Measurements from ENCODE around the gene ZNHIT3.
"Not testable (repeated sequence)": the region's sequence is repeated elsewhere in the genome, so short reads cannot be mapped to it uniquely, and the experiment has no call there.

Gene ZNHIT3

DNA sequence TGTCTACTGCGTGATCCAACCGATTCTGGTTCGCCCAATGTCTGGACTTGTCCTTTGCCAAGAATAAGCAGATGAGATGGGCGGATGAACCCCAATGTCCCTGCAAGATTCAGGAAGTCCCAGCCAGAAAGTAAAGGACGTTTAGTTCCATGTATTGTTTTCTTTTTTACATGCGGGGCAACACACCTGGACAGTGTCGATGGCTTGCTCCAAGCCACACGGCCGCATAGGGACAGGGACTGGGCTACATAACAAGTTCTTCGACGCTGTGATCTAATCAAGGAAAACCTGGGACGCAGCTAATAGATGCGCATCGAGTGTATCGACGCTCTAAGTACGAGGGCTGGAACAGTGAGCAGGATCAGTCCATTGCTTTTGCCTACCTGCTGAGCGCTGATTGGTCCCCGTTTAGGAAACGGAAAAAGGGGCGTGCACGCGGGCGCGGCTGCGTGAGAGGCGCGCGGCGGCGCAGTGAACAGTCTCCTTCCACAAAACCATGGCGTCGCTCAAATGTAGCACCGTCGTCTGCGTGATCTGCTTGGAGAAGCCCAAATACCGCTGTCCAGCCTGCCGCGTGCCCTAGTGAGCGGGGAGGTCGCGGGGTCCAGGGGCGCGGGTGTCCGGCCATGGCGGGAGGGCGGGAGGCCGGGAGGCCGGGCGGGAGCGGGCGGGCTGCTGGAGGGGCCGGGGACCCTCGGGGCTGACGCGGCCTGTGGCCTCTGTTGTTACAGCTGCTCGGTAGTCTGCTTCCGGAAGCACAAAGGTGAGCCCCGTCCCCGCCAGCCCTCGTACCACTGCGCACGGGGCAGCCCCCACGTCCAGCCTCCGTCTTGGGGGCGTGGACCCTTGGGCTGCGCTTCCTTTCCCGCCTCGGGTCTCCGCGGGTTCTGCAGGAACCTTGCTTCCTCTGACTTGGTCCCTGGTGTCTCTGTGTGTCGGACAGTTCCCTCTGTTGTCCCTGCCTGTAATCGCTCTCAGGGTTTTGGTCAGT lies at the start of gene ZNHIT3:
Gene ZNHIT3, plus strand, starts transcription at position 478 of the 991 bp plus-strand sequence. Its CDS starts 19 bp downstream, at position 497.
- DNase-seq: peak; percentile 94

DNA sequence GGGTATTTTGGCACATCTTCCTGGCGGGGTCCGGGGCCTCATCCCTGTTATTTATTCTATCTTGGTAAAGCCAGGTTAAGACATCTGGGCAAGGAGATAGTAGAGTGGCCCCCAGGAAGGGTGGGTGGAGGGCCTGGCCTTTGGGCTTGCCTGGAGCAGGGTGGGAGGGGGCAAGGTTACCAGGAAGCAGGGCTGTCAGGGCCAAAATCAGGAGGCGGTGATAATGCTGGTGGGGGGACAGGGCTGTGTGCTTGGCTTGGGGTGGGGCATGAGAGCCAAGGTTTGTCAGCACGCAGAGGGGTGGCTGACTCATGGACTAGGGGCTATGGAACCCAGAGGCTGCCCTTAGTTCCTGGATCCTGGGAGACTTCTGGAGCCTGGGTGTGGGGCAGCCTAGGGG lies 44.7 kb upstream of the ZNHIT3 start:
- not testable (repeated sequence) for DNase-seq

DNA sequence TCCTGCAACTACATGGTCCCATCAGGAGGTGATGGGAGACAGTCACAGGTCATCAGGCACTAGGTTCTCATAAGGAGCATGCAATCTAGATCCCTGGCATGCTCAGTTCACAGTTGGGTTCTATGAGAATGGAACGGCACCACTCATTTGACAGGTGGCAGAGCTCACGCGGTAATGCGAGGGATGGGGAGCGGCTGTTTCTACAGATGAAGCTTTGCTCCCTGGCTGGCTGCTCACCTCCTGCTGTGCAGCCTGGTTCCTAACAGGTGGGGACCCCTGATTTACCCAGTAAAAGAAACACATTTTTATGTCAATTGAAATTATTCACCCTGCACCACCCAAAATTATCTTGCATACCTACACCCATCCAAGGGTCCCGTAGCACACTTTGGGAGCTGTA lies 42.7 kb upstream of the ZNHIT3 start:
- no peak for DNase-seq

DNA sequence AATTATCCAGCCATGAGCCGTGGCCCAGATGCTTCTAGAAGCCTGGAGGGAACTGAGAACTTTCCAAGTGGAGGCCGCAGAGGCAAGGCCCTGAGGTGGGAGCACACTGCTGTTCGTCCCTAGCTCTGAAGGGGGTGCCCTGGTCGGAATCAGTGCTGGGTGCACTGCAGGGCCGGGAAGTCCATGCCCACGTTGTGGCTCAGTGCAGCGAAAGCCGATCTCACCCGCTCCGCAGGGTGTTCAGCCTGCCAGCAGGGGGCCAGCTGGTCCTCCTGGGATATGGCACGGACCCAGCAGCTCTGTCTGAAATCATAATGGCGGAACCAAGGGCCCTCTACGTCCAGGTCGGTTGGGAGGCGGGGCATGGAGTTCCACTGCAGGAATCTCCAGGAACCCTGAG lies 36.5 kb upstream of the ZNHIT3 start:
- not testable (repeated sequence) for DNase-seq

DNA sequence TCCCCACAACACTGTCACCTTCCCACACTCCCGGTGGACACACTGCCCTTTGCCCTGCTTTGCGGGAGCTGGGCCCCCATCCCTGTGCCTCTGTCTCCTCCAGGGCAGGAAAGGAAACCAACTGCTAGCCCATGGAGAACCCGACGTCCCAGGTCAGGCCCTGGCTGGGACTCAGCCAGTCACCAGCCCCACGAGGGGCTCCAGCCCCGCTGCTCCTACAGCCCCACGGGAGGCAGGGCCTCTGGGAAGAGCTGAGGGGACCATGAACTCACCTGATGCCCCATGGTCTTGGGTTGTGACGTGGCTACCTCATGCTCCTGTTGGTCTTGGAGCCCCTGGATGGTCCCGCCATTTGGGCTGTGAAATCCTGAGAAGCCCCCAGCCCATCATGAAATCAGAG lies 33.6 kb upstream of the ZNHIT3 start:
- not testable (repeated sequence) for DNase-seq

DNA sequence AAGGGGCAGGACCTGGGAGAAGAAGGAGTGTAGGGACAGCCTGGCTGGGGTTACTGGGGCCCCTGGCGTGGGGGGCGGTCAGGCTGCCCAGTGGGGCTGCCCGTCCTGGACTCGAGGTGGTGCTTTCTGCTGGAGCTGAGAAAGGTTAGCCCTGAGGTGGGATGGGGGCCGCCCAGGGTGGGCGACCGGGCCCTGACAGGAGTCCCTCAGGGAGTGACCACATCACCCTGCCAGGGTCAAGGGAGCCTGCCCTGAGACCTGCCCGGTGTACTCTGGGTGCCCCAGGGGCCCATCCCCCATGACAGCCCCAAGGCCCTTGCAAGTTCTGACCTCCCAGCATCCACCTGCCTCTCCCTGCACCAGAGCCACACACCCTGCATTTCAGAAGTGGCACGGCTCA lies 28.8 kb upstream of the ZNHIT3 start:
- DNase-seq: not testable (repeated sequence)

DNA sequence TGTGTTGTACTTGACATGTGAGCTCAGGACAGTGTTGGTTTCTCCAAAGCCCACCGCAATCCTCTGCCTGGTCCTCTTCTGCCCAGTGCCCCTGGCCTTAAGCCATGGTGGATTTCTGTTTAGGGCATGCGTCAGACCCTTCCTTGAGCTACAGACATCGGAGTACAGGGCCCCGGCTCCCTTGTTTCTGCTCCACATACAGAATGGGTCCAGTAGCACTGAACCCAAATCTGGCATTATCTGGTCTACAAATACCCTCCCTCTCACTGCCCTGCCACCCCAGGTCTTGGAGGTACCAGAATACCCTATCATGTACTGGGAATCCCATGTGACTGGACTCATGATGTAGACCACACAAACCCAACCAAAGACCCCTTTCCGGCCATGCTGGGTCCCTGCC lies 27.4 kb upstream of the ZNHIT3 start:
- no peak for DNase-seq

DNA sequence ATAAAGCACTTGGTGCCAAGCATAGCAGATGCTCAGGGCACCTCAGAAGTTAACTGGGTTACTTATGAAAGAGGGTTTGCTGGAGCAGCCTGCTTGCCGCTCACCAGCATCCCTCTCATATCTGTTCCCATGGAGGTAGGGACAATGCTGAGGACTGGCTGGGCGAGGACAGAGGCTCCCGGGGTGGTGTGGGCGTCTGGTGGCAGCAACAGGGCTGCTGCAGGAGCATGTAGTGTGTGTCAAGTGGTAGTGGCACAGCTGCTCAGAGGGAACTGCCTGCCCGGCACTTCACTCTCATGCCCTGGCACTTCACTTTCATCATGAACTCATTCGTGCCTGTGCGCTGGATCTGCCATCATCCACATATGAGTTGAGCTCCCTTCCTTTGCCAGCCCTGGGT lies 26.9 kb upstream of the ZNHIT3 start:
- no peak for DNase-seq

DNA sequence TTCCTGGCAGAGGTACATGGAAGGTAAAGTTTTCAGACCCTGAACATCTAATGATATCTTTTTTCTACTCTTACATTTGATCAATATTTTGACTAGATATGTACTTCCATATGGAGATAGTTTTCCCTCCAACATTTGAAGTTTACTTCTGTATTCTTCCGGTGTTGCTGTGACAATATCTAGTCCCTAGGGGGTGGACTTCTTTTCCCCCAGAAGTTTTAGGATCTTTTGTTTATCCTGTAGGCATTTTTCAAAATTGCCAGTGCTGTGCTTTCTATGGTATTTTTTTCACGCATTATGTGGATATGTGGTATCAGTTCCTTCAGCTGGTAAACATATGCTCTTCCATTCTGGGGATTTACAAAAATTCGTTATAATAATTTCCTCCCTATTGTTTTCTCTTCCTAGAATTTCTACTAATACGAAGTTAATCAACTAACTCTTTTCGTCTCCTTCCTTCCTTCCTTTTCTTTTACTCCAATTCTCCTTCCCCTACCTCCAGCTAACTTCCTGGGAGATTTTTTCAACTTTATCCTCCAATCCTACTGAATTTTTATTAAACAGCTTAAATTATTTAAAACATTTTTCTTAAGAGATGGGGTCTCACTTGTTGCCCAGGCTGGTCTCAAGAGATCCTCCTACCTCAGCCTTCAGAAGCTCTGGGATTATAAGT lies 26.1 kb upstream of the ZNHIT3 start:
- DNase-seq: no peak

DNA sequence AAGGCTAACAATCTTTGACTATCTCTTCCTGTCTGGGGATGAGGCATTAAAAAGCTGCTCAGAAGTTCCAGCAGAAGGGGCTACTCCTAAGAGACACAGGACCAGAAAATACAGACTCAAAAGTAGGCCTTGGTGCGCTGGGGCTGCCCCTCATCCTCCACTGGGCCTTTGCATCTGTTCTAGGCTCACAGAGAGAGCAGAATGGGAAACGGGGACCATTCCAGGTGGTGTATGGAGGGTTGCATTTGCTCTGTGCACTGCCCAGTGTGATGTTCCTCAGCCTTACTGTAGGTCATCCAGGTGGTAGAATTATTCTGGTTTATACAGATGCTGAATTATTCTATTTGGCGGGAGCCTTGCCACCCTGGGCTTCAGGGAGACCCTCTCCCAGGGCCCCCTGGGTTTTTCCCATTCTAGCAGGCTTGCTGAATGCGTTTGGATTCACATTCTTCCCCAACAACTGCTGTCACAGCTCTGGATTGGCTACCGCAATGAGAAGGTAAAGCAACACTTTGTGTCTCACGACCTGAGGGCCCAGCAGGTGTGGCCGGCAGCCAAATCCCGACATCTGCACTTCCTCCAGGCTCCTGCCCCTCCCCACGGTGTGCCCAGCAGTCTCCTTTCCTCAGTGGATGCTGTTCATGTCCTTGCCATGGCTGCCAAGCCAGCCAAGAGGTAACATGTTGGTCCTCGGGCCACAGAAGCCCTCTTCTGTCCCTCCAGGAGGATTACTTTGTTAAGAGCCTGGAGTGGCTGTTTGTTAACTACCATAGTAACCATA lies 25.0 kb upstream of the ZNHIT3 start:
- no peak for DNase-seq

DNA sequence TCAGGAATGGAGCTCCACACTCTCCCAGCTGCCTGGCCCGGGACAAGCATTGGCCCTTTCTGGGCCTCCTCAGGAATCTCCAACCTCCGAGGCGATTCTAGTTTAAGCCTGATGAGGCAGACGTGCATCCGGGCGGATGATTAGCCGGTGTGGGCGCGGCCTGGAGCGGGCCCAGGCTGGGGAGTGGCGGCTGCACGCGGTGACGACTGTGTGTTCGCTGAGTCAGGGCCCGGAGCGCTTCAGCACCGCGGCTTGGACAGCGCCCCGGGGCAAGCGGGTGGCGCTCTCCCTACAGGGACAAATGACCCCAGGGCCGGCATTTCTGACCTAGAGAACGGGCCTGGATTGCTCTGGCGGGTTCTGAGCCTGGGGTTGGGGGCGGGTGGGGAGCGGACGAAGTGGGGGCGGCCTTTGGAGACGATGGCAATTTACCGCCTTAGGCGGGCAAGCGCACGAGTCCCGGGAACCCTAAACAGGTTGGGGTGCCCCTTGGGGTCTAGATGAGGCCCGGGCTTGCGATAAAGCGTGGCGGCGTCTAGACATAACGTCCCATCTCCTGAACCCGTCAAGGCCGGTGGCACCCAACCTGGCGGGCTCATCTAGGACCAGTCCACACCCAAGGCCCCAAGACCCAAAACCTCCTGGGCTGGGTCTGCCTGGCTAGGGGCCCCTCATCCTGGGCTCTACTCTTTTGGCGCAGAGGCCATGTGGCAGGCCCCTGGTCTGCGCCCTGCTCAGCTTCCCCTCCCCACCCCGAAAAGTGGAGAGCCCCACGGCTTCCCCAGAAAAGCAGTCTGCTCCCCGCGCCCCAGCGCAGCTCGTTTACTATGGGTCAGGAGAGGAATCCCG lies 22.3 kb upstream of the ZNHIT3 start:
- DNase-seq: peak; percentile 82

DNA sequence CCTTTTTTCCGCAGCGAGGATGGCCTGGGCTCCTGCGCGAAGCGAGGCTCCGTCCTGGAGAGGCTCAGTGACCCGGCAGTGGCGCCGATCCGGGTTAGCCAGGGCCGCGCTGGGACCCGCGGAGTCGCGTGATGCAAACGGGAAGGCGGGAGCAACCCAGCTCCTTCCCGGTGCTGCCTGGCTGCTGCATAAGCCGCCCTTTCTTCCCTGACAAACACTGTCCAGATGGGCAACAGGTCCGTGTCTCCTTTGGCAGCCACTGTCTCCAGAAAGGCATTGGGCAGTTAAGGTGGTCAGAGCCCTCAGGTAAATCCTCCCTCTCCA lies 21.8 kb upstream of the ZNHIT3 start:
- no peak for DNase-seq

DNA sequence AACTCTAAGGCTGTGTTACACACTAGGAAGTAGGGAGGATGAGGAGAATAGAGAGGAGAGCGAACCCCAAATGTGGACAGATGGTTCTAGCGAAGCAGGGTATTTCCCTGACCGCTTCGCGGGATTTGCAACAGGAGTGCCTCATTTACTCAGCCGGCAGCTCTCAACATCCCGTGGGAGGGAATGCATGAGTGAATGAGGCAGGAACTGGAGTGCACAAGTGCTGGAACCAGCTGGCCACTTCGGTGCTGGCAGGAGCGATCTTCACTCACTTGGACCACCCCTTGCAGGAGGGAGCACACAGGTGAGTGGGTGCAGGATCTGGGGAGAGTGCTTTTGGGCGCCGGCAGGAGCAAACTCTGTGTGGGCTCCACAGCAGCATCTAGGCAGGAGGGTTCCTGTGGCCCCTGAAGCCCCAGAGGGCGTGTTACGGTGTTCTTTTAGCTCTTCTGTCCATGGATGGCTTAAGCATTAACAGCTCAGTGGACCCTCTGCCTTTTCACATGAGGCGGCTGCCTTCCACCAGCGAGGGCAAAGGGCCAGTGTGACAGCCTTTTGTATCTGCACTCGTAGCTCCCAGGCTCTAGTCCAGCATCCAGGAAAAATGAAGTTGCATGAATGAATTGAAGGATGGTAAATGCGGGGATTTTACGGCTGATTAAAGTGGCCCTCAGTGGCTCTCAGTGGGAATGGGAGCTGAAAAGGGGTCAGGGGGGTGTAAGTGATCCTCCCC lies 17.4 kb upstream of the ZNHIT3 start:
- no peak for DNase-seq

DNA sequence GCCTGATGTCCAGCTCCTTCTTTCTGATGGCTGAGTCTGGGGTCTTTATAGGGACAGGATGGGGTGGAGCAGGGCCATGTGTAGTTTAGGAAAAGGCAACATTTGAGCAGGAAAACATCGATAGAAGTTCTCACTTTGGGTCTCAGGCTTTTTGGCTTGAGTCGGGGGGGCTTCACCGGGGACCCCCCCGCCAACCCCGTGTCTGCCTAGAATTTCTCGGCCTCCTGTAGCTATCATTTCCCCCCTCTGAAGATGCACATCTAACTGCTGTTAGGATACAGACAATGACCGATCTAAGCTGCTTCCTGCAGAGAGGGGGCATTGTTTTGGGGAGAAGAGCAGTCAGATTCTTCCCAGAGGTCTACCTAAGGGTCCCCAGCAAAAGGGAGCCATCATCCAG lies 16.7 kb upstream of the ZNHIT3 start:
- DNase-seq: no peak

DNA sequence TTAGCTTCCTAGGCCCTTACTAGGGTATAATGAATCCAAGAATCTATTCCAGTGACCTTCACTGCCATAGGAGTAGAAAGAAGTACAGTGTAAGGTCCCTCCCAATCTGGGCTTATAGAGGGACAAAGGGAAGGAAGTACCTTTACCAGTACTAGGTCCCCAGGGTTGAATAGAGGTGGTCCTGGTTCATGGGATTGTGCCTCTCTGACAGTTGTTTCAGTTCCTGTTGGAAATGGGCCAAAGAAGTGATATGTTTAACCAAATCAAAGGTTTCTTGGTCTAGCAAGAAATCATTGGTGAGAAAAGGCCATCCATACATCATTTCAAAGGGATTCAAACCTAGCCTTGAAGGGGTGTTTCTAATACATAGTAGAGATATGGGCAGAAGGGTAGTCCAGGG lies 16.0 kb upstream of the ZNHIT3 start:
- DNase-seq: no peak

DNA sequence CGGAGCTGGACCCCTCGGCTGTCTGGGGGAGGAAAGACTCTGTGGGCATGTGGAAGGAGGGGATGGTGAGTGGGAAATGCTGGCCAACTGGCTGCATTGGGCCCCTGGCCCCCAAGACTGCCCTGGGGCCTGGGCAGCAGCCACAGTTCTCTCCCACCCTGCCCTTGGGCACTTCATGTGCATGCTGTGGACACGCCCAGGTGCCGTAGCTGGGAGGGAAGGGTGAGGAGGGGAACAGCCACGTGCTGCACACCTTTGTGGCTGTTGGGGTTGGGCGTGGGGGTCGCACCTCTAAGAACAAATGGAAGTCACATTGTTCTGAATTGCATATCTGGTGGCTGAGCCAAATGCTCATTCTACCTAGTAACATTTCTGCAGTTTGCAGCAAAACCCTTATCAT lies 11.9 kb upstream of the ZNHIT3 start:
- DNase-seq: no peak

DNA sequence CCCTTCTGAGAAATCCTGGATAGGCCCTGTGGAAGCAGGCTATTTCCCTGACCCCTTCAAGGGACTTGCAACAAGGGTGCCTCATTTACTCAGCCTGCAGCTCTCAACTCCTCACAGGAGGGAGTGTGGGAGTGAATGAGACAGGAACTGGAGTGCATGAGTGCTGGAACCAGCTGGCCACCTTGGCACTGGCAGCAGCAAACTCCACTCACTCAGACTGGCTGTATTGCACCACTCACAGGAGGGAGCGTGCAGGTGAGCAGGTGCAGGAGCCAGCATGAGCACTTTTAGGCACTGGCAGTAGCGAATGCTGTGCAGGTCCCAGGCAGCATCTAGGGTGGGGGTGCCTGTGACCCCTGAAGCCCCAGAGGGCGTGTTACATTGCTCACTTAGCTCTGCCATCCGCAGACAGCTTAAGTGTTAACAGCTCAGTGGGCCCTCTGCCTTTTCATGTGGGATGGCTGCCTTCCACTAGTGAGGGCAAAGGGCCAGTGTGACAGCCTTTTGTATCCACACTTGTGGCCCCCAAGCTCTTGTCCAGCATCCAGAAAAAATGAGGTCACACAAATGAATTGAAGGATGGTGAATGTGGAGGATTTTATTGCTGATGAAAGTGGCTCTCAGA lies 11.0 kb upstream of the ZNHIT3 start:
- DNase-seq: no peak

DNA sequence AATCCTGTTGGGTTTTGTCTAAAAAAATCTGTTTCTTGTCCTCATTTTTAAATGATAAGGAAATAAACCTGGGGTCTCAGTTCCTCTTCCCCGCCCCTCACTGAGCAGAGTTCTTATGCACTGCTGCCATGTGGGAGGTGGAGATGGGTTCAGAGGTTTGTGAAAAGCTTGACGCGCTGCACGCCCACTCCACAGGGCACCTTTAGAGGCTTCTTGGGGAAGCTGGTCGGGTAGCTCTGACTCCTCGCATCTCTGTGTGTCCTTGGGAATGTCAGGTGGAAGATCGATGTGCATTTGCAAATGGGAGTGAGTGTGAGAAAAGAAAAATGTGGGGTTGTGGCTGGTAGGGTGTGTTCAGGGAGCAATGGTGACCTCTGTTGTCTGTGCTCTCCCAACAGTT lies 4.7 kb upstream of the ZNHIT3 start:
- no peak for DNase-seq

DNA sequence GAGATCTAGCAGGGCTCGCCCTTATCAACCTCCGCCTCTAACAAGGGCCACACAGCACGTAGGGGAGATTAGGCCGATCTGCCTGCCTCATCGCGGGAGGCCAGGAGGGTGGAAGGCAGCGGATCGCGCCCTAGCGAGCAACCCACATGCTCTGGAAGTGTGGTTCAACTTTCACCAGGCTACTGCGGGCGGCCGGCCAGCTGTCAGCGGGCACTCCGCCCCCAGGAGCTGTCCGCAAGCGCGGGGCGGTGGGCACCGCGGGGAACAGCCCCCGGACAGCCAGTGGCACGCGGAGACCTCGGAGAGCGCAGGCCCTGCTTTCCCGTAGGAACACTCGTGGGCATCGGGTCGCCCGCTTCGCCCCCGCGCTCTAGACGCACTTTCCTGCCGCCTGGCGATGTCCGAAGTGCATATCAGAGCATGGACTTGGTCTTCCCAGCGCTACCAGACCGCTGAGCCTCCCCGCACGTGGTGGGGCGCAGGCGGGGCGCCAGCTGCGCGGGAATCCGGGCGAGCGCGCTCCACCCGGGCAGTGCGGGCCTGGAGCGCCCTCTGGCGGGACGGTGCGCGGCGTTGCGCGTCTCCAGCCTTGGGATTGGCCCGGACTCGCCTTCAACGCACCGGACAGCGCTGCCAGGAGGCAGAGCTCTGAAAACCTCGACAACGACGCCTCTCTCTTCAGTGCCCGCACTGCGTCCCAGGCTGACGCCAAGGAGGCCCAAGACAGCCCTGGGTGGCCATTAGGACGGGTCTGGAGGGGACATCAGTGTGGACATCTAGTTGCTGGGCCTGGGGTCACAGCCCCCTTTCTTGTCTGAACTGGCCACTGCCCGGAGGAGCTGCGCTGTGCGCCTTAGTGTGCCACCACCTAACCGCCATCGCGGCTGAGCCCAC lies 3.6 kb upstream of the ZNHIT3 start:
- DNase-seq: peak; percentile 89

DNA sequence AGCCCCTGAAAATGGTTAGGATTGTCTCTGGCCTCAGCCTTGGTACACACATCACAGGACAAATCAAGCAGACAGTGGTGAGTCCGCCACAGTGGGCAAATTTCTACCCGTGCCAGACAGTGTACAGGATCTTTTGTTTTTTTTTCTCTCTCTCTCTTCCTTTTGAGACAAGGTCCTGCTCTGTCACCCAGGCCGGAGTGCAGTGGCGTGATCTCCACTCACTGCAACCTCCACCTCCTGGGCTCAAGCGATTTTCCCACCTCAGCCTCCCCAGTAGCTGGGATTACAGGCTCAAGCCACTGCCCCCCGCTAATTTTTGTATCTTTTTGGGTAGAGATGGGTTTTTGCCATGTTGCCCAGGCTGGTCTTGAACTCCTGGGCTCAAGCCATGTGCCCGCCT lies 2.5 kb upstream of the ZNHIT3 start:
- DNase-seq: not testable (repeated sequence)
